SK-N-MC (cell line): ENCODE data around the gene NGF.

ENCODE experiments used
- DNase-seq: peaks from one replicate; pipeline ENCODE4 v3.0.0-alpha.2; 2011; ENCODE audit warnings: low read depth, low spot score
- H3K27ac ChIP-seq: fragments of 200-600 bp; sonication (generic); 2 replicates; pipeline ENCODE4 v1.5.1; 2016; ENCODE audit warnings: mixed run types
- H3K36me3 ChIP-seq: fragments of 200-600 bp; sonication (generic); 2 replicates; pipeline ENCODE4 v1.6.1; 2017; ENCODE audit warnings: antibody characterized with exemption, low read length, mixed read lengths; ENCODE audit not compliant: insufficient read depth
- H3K4me3 ChIP-seq: fragments of 200-600 bp; sonication (generic); 2 replicates; pipeline ENCODE4 v1.5.1; 2016
- H3K9ac ChIP-seq: fragments of 200-600 bp; sonication (generic); 2 replicates; pipeline ENCODE4 v1.8.0; 2017; ENCODE audit warnings: mixed run types, mixed read lengths; ENCODE audit not compliant: insufficient read length
- H3K9me3 ChIP-seq: fragments of 200-600 bp; sonication (generic); 2 replicates; pipeline ENCODE4 v1.6.1; 2017; ENCODE audit warnings: low read depth, mild to moderate bottlenecking, antibody characterized with exemption, low read length, moderate library complexity, mixed read lengths
- EZH2 ChIP-seq: fragments of 200-600 bp; sonication (generic); IDR thresholded peaks from one replicate; pipeline ENCODE4 v1.6.1; 2017; ENCODE audit warnings: antibody characterized with exemption
- FOXP2 ChIP-seq: optimal IDR thresholded peaks from 2 replicates; pipeline ENCODE3; 2011; ENCODE audit warnings: mild to moderate bottlenecking, moderate library complexity; ENCODE audit not compliant: insufficient read depth; ENCODE audit errors: extremely low read length, control extremely low read depth
- POLR2AphosphoS5 ChIP-seq: IDR thresholded peaks from 2 replicates; pipeline ENCODE4 v1.6.1; 2012; ENCODE audit warnings: mild to moderate bottlenecking, low read depth, low read length, borderline replicate concordance

The NGF gene

GRCh38 chr1:115251856-115252255 lies 86.2 kb downstream of the NGF start:
- Histone ChIP-seq H3K9me3 (peaks cover 4% of the 10 kb centered on the region), H3K27ac (peak overlapping the region; percentile 99), H3K9ac (peak overlapping the region; percentile 46), H3K36me3 (no peaks in the 10 kb centered on the region), H3K4me3 (peak overlapping the region; percentile 74)
- TF ChIP-seq POLR2AphosphoS5: peak; percentile 41; the same call in 1 of the 2 replicates
- no peak for TF ChIP-seq EZH2
- DNase-seq: peak; percentile 92

GRCh38 chr1:115251340-115251748 lies 86.7 kb downstream of the NGF start:
- Histone ChIP-seq H3K9ac (peak overlapping the region; percentile 60), H3K27ac (peak overlapping the region; percentile 99), H3K9me3 (peaks cover 4% of the 10 kb centered on the region), H3K4me3 (peak overlapping the region; percentile 74), H3K36me3 (no peaks in the 10 kb centered on the region)
- TF ChIP-seq POLR2AphosphoS5 (no peak), FOXP2 (no peak), EZH2 (no peak)
- DNase-seq: peak; percentile 45

GRCh38 chr1:115246526-115246925 lies 91.5 kb downstream of the NGF start:
- Histone ChIP-seq H3K9ac (no peak overlapping the region), H3K36me3 (peaks cover 3% of the 10 kb centered on the region; the same call in 1 of the 2 replicates), H3K27ac (no peak overlapping the region), H3K4me3 (no peak overlapping the region), H3K9me3 (peaks cover 6% of the 10 kb centered on the region)
- TF ChIP-seq EZH2 (no peak), FOXP2 (no peak), POLR2AphosphoS5 (no peak)
- DNase-seq: no peak

- no peak overlapping the region for H3K9ac ChIP-seq
- no peak overlapping the region for H3K4me3 ChIP-seq
- peaks cover 6% of the 10 kb centered on the region for H3K9me3 ChIP-seq
- no peak for DNase-seq
- peaks cover 3% of the 10 kb centered on the region; the same call in 1 of the 2 replicates for H3K36me3 ChIP-seq
- H3K27ac ChIP-seq: no peak overlapping the region
- no peak for TF ChIP-seq FOXP2
- TF ChIP-seq POLR2AphosphoS5: no peak
- no peak for TF ChIP-seq EZH2
Observed at GRCh38 chr1:115245227-115245626, 92.8 kb downstream of the NGF start.

- Histone ChIP-seq H3K4me3 (no peak overlapping the region), H3K9ac (no peak overlapping the region), H3K9me3 (peaks cover 6% of the 10 kb centered on the region; the same call in 1 of the 2 replicates), H3K36me3 (peaks cover 3% of the 10 kb centered on the region; the same call in 1 of the 2 replicates), H3K27ac (no peak overlapping the region)
- no peak for DNase-seq
- TF ChIP-seq POLR2AphosphoS5 (no peak), EZH2 (no peak), FOXP2 (no peak)
Observed at GRCh38 chr1:115242543-115242942, 95.5 kb downstream of the NGF start.

- Histone ChIP-seq H3K9me3 (peaks cover 6% of the 10 kb centered on the region; the same call in 1 of the 2 replicates), H3K9ac (no peak overlapping the region), H3K4me3 (no peak overlapping the region), H3K27ac (no peak overlapping the region), H3K36me3 (peaks cover 3% of the 10 kb centered on the region; the same call in 1 of the 2 replicates)
- DNase-seq: no peak
- TF ChIP-seq EZH2 (no peak), POLR2AphosphoS5 (no peak), FOXP2 (no peak)
Observed at GRCh38 chr1:115241309-115241708, 96.7 kb downstream of the NGF start.

GRCh38 chr1:115240297-115240696 lies 97.8 kb downstream of the NGF start:
- peaks cover 3% of the 10 kb centered on the region; the same call in 1 of the 2 replicates for H3K36me3 ChIP-seq
- H3K9ac ChIP-seq: no peak overlapping the region
- H3K27ac ChIP-seq: peak overlapping the region; percentile 37; the same call in 1 of the 2 replicates
- no peak for TF ChIP-seq EZH2
- no peak for TF ChIP-seq FOXP2
- no peak for TF ChIP-seq POLR2AphosphoS5
- DNase-seq: no peak
- H3K9me3 ChIP-seq: peaks cover 5% of the 10 kb centered on the region; the same call in 1 of the 2 replicates
- H3K4me3 ChIP-seq: no peak overlapping the region

- no peak overlapping the region for H3K4me3 ChIP-seq
- H3K9ac ChIP-seq: no peak overlapping the region
- peaks cover 3% of the 10 kb centered on the region; the same call in 1 of the 2 replicates for H3K36me3 ChIP-seq
- DNase-seq: no peak
- no peak overlapping the region; the same call in 1 of the 2 replicates for H3K27ac ChIP-seq
- TF ChIP-seq EZH2: no peak
- TF ChIP-seq POLR2AphosphoS5: no peak
- TF ChIP-seq FOXP2: no peak
- no peaks in the 10 kb centered on the region for H3K9me3 ChIP-seq
Observed at GRCh38 chr1:115239426-115239825, 98.6 kb downstream of the NGF start.

- no peaks in the 10 kb centered on the region for H3K9me3 ChIP-seq
- H3K36me3 ChIP-seq: no peaks in the 10 kb centered on the region
- no peak overlapping the region for H3K4me3 ChIP-seq
- no peak overlapping the region for H3K9ac ChIP-seq
- TF ChIP-seq FOXP2 (no peak), EZH2 (no peak), POLR2AphosphoS5 (no peak)
- DNase-seq: no peak
- no peak overlapping the region for H3K27ac ChIP-seq
Observed at GRCh38 chr1:115239148-115239422, 99.0 kb downstream of the NGF start.

GRCh38 chr1:115238336-115239147 lies 99.5 kb downstream of the NGF start:
- no peak overlapping the region for H3K9ac ChIP-seq
- H3K36me3 ChIP-seq: no peaks in the 10 kb centered on the region
- no peak overlapping the region for H3K4me3 ChIP-seq
- H3K9me3 ChIP-seq: no peaks in the 10 kb centered on the region
- TF ChIP-seq FOXP2 (no peak), POLR2AphosphoS5 (no peak), EZH2 (no peak)
- H3K27ac ChIP-seq: no peak overlapping the region
- DNase-seq: no peak
